Astrocyte of the hippocampus (primary cell): Measurements from ENCODE around the gene NEDD4.
"Not testable (repeated sequence)": the region's sequence is repeated elsewhere in the genome, so short reads cannot be mapped to it uniquely, and the experiment has no call there.

Experiments used
- DNase-seq: peaks from one replicate; pipeline ENCODE4 v3.0.0; 2011; ENCODE audit warnings: low read depth, low spot score

The NEDD4 gene

DNA sequence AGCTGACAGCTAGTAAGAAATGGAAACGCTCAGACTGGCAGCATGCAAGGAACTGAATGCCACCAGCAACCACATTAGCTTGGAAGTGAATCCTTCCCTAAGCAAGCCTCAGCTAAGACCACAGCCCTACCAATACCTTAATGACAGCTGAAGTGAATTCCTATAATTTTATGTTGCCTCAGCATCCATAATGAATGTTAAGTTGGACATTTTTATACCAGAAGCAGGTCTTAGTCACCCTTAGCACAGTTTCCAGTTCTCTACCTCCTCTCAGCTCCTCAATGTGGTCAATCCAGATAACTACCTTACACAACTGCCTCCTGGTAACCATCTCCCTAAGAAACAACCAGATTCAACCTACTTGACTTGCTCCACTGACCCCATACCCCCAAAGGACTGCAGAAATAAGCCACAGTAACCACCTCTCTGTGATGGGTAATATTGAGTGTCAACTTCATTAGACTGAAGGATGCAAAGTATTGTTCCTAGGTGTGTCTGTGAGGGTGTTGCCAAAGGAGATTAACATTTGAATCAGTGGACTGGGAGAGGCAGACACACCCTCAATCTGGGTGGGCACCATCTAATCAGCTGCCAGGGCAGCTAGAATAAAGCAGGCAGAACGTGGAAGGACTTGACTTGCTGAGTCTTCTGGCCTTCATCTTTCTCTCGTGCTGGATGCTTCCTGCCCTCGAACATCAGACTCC is 33.5 kb downstream of the NEDD4 start:
- DNase-seq: peak; percentile 62

DNA sequence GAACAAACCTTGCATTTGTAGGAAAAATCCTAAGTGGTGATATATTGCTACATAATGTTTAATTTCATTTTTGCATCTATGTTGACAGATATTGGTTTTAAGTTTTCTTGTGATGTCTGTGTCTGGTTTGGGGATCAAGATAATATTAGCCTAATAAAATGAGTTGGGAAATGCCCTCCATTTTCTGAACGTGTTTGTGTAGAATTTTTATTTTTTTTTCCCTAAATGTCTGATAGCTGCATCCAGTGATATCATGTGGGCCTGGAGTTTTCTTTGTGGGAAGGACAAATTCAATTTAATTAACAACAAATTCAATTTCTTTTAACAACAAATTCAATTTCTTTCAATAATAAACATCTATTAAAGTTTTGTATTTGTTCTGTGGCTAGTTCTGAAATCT is 35.1 kb downstream of the NEDD4 start:
- DNase-seq: no peak

DNA sequence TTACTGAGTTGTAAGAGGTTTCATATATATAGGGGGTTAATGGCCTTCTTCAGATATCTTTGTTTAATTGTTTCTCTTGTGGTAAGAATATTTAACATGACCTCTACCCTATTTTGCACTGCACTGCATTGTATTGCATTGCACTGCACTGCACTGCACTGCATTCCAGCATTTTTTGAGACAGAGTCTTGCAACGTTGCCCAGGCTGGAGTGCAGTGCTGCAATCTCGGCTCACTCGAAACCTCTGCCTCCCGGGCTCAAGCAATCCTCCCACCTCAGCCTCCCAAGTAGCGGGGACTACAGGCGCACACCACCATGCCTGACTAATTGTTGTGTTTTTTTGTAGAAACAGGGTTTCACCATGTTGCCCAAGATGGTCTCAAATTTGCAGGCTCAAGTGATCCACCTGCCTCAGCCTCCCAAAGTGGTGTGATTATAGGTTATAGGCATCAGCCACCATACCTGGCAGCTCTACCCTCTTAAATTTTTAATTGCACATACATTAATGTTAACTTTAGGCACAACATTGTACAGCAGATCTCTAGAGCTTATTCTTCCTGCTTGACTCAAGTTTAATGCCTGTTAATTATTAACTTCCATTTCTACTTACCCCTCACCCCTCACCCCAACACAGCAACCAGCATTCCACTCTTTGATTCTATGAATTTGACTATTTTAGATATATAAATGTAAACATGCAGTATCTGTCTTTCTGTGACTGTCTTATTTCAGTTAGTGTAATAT is 38.4 kb downstream of the NEDD4 start:
- no peak for DNase-seq

DNA sequence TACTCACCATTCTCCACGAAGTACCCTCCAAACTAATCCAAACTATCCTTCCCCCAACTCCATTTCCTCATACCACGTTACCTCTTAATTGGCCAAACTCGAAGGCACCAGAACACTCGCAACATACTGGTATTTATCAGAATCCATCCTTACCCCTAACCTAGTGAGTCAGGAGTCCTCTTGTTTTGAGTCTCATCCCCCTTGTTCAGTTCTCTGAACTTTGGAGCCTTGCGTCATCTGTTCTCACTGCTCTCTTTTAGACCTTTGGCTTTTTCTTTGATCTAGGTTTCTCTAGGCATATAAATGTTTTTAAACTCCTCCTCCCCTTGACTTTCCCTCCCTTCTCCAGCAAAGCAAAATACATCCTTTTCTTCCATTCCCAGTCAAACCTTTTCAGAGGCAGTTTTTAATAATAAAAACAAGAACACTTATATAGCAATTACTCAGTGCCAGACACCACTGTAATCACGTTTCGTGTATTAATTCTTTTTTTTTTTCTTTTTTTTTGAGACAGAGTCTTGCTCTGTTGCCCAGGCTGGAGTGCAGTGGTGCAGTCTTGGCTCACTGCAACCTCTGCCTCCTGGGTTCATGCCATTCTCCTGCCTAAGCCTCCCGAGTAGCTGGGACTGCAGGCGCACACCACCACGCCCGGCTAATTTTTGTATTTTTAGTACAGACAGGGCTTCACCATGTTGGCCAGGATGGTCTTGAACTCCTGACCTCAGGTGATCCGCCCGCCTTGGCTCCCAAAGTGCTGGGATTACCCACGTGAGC is 40.7 kb downstream of the NEDD4 start:
- not testable (repeated sequence) for DNase-seq

DNA sequence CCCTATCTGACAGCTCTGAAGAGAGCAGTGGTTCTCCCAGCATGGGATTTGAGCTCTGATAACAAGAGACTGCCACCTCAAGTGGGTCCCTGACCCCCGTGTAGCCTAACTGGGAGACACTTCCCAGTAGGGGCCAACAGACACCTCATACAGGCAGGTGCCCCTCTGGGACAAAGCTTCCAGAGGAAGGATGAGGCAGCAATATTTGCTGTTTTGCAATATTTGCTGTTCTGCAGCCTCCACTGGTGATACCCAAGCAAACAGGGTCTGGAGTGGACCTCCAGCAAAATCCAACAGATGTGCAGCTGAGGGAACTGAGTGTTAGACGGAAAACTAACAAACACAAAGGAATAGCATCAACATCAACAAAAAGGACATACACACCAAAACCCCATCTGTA is 48.8 kb downstream of the NEDD4 start:
- DNase-seq: not testable (repeated sequence)

DNA sequence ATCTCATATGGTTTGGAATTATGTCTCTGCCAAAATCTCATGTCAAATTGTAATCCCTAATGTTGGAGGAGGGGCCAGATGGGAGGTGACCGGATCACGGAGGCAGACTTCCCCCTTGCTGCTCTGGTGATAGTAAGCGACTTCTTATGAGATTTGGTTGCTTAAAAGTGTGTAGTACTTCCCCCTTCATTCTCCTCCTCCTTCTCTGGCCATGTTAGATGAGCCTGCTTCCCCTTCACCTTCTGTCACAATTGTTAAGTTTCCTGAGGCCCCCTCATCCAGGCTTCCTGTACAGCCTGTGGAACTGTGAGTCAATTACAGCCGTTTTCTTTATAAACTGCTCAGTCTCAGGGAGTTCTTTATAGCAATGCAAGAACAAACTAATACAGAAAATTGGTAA is 51.1 kb downstream of the NEDD4 start:
- DNase-seq: no peak

DNA sequence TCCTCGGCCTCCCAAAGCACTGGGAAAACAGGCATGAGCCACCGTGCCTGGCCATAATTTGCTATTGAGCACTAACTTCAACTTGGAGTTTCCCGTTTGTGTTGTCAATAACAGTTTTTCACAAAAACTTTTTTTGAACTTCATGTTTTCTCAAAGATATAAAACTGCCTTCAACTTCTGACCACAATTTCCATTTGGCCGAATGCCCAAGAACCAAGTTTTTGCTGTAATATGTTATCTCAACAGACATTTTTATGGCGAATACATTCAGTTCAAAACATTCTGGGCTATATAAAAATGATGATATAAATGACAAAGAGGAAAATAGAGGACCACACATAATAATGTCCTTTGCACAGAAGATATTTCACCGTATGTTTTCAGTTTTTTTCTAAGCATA is 56.4 kb downstream of the NEDD4 start:
- peak; percentile 25 for DNase-seq

DNA sequence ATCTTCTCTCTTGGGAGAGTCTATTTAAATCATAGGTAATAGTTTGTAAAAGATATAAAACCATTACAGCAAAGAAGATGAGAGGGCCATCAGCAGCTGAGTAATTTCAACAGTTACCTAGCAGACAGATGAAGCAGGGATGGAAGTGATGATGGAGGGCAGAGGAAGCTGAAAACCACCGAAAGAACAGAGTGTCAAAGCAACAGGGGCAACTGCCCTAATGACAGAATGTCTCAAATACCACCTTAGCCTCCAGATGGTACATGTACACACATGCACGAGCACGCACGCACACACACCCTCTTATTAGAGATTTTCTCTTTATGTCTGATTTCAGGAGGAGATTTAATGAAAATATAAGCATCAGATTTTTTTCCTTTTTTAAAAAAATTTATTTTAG is 64.5 kb downstream of the NEDD4 start:
- no peak for DNase-seq

DNA sequence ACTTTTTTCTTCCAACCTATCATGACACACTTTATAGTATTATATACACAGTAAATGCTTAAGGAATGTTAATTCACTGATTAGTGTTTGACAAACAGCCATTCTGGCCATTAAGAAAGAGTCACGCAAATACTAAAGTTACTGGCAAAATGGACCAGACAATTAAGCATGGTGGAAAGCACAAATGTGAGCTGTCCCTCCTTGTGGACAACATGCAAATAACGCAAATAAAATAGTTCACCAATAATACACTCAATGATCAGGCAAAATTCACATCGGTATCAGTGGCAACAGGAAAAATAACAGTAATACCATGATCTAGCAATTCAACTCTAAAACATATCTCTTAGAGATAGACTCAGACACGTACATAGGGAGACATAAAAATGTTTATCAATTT is 71.7 kb downstream of the NEDD4 start:
- DNase-seq: no peak

DNA sequence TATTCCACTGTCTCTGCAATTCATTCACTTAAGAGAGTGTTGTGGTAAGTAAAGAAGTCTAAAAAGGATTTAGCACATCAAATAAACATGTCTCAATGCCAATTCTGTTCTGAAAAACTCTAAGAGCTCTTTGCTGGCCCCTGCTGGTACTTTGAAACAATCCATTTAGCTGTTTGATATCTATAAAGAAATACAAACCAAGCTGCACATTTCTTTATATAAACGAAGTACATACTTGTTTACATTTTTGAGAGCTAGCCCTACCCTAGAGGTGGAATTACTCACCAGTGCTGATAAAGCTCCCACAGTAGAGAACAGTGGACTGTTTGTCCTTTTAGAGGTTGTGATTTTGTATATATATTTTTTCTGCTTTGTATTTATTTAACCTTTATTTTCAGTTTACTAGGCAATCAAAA is 75.5 kb downstream of the NEDD4 start:
- peak; percentile 83 for DNase-seq

DNA sequence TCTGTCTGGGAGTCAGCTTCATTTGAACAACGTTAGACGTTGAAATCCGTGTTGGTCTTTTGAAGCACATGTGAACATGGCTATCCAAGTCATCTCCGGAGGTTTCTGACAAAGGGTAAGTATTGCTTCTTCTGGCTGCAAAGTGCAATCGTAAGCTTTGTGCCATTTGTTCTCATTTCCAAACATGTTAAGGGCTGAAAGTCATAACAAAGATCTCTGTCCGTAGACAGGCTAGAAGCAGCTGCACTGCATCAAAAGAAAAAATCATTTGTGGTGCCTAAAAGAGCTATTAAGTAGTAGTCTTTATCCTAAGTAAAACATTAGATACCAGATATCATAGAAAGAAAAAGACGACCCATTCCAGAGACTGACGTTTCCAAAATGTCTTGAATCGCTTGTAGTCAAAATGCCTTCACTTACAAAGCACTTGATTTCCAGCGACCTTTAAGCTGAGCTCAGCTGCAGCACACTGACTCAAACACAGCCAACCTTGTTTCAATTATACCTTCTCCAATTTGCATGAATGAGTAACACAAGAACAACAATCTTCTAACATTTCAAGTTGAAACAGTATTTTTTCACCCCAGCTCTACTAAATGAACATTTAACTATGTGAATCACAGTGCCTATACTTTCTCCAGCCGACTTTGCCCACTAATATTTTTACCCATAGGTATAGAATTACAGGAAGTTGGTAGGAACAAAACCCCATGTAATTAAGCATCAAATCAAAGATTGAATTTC is 76.6 kb downstream of the NEDD4 start:
- DNase-seq: peak; percentile 81

DNA sequence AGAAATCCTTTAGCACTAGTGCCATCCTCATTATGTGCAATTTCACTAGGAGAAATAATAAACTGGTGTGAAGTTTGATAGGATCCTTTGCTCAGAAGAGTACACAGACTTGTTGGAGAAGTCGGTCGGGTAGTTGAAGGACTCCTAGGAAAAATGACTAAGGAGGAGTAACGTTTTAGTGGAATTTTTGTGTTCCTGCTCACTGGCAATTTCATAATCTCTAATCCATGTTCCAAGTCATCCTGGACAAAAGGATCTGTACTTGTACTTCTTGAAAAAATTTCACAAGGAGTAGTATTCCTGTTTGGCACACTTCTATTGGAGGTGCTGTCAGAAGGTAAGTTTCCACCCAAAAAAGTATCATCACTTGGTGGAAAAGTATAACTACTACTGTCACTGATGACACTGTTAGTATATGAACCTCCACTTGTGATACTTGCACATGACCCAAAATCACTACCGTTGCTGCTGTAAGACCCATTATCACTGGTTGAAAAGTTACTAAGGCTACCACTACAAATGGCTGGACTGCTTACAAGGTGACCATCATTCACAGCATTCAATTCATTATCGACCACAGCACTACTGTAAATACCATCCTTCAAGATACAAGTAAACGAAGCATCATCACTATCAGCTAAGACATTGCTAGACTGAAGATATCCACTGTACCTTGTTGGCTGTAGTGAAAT is 77.4 kb downstream of the NEDD4 start:
- DNase-seq: peak; percentile 15

DNA sequence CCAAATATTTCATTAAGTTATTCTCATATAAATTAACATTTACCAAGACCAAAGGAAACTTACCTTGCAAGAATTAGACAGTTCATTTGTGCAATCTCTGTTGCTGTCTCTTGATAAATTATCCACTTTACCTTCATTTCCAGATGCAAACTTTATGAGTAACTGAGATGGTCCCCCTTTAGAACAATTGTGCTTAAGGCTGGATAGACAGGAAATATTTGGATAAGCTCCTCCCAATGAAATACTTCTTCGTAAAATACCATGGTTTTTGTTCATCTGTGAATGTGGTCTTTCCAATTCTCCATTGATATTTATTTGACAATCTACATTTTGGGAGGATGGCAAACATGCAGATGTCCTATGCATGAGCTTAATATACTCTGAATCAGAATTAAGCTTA is 78.2 kb downstream of the NEDD4 start:
- DNase-seq: peak; percentile 11

DNA sequence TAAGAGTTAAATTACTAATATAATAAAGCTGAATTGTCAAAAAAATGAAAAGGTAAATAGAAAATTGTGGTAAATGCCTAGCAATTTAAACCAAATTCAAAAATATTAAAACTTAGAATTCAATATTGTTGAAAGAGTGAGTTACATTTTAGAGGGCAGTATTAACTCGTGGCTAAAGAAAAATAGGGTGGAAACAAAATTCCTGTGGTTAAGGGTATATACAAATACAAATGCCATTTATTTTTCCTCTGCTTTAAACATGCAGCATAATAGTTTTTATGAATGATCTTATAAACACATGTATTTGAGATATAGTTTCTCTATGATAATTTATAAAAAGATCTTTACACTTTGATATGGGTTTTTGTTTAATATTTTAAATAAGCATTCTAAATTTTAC is 79.0 kb downstream of the NEDD4 start:
- peak; percentile 16 for DNase-seq

DNA sequence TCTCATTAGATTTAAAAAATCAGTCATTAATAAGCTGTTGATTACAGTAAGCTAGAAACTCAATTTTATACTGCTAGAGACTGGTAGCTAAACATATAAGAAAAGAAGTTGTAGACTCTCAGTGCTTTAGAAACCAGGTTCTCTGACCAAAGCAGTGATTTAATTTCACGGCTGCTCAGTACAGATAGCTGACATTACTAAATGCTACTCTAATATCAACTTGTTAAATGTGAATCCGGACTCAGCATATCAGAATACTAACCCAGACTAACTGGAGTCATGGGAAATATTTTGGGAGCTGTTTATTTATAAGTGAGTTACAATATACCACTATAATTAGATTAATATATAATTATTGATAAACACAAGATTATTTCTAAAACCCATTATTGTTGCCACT is 80.4 kb downstream of the NEDD4 start:
- DNase-seq: peak; percentile 11

DNA sequence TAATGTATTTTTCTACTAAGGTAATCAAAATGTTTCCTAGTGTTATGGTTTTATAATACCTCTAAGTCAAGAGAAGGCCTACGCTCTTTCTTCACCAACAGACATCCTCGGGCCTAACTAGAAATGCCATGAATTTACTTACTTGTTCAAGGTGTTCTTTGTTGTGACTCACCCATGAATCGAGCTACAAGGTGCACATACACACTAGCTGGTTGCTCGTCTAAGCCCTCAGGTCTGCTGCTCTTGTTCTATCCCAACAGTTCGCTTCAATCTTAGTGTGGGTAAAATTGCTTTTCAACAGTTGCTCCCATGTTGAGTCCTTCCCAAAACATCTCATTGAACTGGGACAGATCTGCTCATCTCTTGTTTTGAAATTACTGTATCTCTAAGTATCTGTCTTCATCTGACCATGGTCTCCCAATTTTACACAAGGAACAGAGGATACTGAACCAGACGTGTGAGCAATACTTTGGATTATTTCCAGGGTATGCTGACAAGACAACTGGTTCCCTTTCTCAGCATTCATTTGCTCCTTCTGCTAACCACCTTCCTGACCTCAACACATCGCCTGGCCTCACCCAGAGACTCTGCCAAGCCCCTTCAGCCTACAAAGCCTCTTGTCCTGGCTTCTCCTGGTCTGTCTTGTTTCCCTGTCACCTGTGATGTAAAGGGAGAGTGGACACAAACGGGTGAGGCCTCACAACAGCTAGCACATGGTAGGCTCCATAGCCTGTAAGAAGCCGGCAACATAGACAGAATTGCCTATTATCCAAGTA is 84.2 kb downstream of the NEDD4 start:
- DNase-seq: peak; percentile 14

DNA sequence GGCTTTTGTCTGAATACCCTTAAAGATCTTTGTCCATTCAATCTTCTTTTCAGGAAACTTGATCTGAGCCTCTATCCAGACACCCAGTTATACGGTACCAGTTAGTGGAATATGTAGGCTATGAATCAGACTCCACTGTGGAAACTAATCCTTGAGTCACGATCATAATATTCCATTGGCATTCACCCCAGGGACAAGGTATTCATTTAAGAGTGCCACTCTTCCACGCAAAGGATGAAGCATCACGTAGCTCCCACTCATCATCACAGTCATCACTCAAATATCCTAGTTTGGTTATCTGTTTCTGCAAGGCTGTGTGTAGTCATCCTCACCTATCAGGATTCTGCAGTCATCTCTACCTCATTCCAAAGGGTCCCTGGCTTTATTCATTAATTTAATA is 85.6 kb downstream of the NEDD4 start:
- peak; percentile 96 for DNase-seq

DNA sequence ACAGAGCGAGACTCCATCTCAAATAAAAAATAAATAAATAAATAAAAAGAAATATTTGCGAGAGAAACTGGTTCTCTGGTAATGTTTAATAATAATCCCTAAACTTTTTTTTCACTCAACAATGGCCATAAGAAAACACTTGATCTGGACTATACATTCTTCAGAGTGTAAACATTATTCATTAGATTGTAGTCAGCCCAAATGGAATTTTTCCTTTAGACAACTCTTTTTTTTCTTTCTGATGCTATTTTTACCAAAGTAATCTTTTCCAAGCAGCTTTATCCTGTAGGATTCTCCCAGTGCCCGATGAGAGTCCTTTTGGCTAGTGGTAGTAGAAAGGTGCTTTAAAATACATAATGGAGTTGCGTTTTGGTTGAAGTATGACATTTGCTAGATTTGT is 90.4 kb downstream of the NEDD4 start:
- no peak for DNase-seq

DNA sequence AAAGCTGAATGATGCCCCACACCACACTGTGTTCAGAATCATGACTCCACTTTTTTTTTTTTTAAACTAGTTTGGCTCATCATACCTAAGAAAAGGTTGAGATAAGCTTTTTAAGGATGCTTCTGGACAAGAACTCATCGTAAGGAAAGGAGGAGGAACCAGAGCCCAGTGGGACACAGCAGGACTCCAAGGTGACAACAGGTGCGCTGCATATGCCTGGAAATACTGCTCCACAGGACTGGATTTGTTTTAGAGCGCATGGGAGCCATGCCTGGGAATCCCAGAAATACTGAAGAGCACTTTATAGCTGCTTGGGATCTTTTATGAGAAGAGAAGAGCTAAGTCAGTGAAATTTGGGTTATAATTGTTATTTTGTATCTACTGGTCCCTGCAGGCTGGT is 93.4 kb downstream of the NEDD4 start:
- no peak for DNase-seq

DNA sequence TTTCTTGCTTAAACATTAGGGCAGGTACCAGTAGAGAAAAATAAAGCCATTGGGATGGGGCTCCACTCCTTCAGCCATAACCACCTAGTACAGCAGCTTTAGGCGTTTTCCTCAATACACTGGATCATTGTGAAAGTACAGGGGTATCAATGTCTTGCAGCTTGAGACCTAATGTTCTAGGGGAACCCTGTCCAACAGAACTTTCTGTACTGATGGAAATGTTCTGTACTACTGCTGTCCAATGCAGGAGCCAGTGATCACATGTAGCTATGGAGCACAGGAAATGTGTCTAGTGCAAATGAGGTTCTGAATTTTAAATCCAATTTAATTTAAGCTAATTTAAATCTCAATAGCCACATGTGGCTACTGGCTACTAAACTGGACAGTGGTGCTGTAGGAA is 93.9 kb downstream of the NEDD4 start:
- DNase-seq: no peak
